Right ventricle myocardium superior (tissue), 1 donor: ENCODE measurements around the gene CCL13. TPM values are rescaled to one million over a fixed set of nuclear protein-coding genes. Genes with fewer than 3 reads are reported as not detected.
A peak's percentile ranks its signal among the peaks of the same experiment; 100 is the strongest.
"Not testable (repeated sequence)": the region's sequence is repeated elsewhere in the genome, so short reads cannot be mapped to it uniquely, and the experiment has no call there.

Experiments
- ATAC-seq: fragments of 200-7000 bp; cut with Tn5 transposase; one replicate; pipeline ENCODE4 v1.9.1; 2020; ENCODE audit warnings: mild to moderate bottlenecking; ENCODE audit not compliant: poor library complexity
- DNase-seq: peaks from one replicate; pipeline ENCODE4 v3.0.0-alpha.2; 2020
- intact Hi-C: fragments of 100-400 bp; cut with DNase I; formaldehyde crosslinking; loops from one replicate; pipeline ENCODE4 v1.11.2; 2022
- long read RNA-seq: library from polyadenylated mRNA; unstranded; transcript quantifications from one replicate; pipeline ENCODE4 v2.0.0, GENCODE V29; 2021
- total RNA-seq: library from RNA; stranded (reverse); fragmentation: NEBNext Ultra II Directional; extraction: Animal tissue kit (Norgen Biotek cat#: 25700); gene quantifications from one replicate; pipeline ENCODE4 v1.2.1, GENCODE V29; 2021
- donor health status: DM: no; HTN: yes; CAD: no; lungs with severe emphysema.

Gene CCL13
- total RNA-seq: 1.6 TPM
- long read RNA-seq, partial matches to known transcripts: 0 of 2 reads
- long read RNA-seq, other reads (novel, unspliced or antisense): 0 of 2 reads

- ATAC-seq (peak; percentile 34), DNase-seq (peak; percentile 50)
- intact Hi-C loops: loop anchor here (5.0 kb wide), 1 partner anchor 44 kb away; no protein-coding TSS in a partner anchor
These were observed at the start of gene CCL13 for GRCh38 chr17:34356194-34356593. TSS of gene CCL13 (plus strand) at chr17:34356480. CDS start at chr17:34356527, 47 bp downstream.

GRCh38 chr17:34307110-34307509 is 49.2 kb upstream of the CCL13 start:
- DNase-seq: peak; percentile 46
- peak; percentile 66 for ATAC-seq
- intact Hi-C loops: no loop called here

- intact Hi-C loops: no loop called here
- DNase-seq (no peak), ATAC-seq (no peak)
These were observed 47.9 kb upstream of the CCL13 start for GRCh38 chr17:34308371-34308770.

DNA sequence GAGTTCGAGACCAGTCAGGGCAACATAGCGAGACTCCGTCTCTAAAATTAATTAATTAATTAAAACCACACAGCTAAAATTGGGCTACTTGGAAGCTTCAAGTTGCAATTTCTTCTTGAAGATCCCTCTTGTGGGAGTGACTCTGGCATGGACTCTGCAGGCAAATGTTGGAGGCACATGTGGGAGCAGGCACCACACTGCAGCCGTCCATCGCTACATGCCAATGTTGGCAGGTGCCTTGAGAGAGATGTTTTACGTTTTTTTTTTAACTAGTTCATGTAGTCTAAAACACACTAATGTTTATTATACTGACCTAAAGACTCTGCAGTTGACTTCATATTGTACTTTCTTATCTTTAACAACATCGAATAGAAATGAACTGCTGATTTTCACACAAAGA is 45.0 kb upstream of the CCL13 start:
- DNase-seq: no peak
- no peak for ATAC-seq
- intact Hi-C loops: loop anchor here (5.0 kb wide), 1 partner anchor 46 kb away; the partner anchor contains the start of gene CCL13

DNA sequence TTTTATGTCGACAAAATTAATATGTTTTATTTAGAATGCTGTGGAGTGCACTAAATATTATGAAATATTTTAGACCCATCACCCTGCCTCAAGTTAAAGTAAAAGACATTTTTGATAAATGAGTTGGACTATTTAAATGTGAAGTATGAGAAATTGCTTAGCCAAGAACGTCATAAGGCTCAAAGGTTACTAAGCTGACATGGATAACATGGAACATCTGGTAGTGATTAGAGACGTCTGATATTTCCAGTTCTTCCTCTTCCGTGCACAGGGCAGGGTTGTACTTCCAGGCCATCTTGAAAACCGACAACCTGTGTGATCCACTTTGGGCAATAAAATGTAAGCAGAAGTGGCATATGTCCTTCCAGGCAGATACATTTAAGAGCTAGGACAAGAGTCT is 44.2 kb upstream of the CCL13 start:
- ATAC-seq (peak; percentile 82), DNase-seq (no peak)
- intact Hi-C loops: loop anchor here (5.0 kb wide), 1 partner anchor 45 kb away; the partner anchor contains the start of gene CCL13

GRCh38 chr17:34313164-34313563 is 43.1 kb upstream of the CCL13 start:
- ATAC-seq (peak; percentile 77), DNase-seq (no peak)
- intact Hi-C loops: loop anchor here (5.0 kb wide), 1 partner anchor 44 kb away; the partner anchor contains the start of gene CCL13

DNA sequence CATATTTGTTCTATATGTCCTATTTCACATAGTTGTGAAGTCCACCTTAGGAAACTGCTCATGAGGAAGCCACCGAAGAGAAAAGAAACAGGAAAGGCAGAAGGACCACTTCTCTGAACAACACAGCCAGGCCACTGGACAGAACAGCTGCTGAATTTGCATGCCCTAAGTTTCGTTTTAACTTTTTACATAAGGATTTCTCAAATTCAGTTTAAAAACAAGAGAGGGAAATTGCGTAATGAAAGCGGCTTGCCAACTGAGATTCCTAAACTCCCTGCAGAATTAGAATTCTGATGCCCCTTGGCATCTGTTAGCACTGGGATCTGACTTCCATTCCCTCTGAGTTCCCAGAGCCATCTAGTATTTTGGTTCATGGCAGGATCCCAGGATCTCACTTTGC is 42.0 kb upstream of the CCL13 start:
- intact Hi-C loops: loop anchor here (5.0 kb wide), 1 partner anchor 43 kb away; the partner anchor contains the start of gene CCL13
- ATAC-seq: peak; percentile 74
- DNase-seq: no peak

DNA sequence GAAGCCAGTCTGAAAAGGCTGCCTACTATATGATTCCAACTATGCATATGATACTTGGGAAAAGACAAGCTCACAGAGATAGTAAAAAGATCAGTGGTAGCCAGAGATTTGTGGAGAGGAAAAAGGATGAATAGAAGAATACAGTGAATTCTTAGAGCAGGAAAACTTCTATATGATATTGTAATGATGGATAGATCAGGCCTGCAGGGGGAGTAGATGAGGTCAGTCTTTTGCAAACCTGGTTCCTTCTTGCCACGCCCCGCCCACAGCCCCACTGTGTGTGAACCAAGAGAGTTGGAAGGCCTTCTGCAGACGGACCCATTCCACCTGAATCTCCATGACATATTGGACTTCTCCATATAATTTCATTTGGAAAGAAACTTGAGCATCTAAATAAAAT is 37.8 kb upstream of the CCL13 start:
- ATAC-seq (no peak), DNase-seq (peak; percentile 52)
- intact Hi-C loops: no loop called here

DNA sequence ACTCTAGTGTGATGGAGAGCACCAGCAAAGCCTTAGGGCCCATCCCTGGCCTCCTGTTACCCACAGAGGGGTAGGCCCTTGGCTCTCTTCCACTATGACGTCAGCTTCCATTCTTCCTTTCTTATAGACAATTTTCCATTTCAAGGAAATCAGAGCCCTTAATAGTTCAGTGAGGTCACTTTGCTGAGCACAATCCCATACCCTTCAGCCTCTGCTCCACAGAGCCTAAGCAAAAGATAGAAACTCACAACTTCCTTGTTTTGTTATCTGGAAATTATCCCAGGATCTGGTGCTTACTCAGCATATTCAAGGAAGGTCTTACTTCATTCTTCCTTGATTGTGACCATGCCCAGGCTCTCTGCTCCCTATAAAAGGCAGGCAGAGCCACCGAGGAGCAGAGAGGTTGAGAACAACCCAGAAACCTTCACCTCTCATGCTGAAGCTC is 37.2 kb upstream of the CCL13 start, which contains the start of gene CCL8:
CCL8 (plus strand) TSS at position 397 of the 445 bp plus-strand sequence. CDS start 67 bp downstream, outside the sequence.
- DNase-seq: no peak
- intact Hi-C loops: no loop called here
- ATAC-seq: peak; percentile 59

GRCh38 chr17:34321964-34322363 is 34.3 kb upstream of the CCL13 start:
- no peak for DNase-seq
- peak; percentile 64 for ATAC-seq
- intact Hi-C loops: no loop called here

DNA sequence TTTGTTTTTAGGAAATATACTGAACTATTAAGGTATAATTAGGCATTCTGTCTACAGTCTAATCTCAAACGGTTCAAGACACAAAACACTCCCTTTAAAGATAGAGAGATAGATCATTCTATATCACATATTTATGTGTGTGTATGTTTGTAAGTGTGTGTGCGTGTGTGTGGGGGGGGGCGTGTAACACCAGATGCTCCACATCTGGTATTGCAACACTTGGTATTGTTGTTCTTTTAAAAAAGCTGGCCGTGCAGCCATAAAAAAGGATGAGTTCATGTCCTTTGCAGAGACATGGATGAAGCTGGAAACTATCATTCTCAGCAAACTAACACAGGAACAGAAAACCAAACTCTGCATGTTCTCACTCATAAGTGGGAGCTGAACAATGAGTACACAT is 28.7 kb upstream of the CCL13 start:
- ATAC-seq: peak; percentile 67
- intact Hi-C loops, DNase-seq: not testable (repeated sequence)

GRCh38 chr17:34337701-34338100 is 18.6 kb upstream of the CCL13 start:
- intact Hi-C loops: no loop called here
- DNase-seq (no peak), ATAC-seq (no peak)

GRCh38 chr17:34339138-34339770 is 17.0 kb upstream of the CCL13 start:
- intact Hi-C loops: no loop called here
- ATAC-seq (no peak), DNase-seq (no peak)

- intact Hi-C loops: no loop called here
- ATAC-seq (no peak), DNase-seq (no peak)
These were observed 14.4 kb upstream of the CCL13 start for GRCh38 chr17:34341916-34342315.

DNA sequence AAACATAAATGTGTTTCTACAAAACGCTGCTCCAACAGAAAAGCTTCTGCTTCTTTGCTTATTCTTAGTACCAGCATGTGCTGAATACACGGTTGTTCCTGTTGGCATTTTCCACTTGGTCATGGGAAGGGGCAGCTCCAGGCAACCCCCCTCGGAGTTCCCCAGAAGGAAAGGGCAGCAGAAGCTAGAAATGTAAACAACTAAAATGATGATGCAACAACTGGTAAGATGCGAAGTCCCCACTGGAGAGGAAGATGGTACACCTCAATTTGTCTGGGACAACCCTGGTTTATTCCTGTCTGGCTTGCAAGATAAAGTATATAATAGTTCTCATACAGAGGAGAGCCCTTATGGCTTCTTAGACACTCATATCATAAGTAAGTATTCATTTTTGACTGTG is 9.2 kb upstream of the CCL13 start:
- no peak for ATAC-seq
- intact Hi-C loops: no loop called here
- DNase-seq: no peak

DNA sequence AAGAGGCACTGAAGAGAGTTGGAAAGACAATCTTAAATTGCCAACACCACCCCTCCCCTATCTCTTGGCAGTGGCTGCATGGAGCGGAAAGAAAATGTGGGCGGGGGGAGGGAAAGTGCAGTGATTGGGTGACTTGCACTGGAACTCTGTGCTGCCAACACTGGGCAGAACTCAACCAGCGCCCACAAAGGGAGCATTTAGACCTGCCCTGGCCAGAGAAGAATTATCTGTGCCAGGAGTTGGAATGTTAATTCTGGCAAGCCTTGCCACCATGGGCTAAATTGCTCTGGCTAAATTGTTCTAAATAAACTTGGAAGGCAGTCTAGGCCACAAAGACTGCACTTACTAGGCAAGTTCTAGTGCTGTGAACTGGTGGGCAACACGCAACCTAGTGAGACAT is 6.5 kb upstream of the CCL13 start:
- ATAC-seq (no peak), DNase-seq (no peak)
- intact Hi-C loops: no loop called here

GRCh38 chr17:34351096-34351495 is 5.2 kb upstream of the CCL13 start:
- ATAC-seq: no peak
- DNase-seq: no peak
- intact Hi-C loops: no loop called here

DNA sequence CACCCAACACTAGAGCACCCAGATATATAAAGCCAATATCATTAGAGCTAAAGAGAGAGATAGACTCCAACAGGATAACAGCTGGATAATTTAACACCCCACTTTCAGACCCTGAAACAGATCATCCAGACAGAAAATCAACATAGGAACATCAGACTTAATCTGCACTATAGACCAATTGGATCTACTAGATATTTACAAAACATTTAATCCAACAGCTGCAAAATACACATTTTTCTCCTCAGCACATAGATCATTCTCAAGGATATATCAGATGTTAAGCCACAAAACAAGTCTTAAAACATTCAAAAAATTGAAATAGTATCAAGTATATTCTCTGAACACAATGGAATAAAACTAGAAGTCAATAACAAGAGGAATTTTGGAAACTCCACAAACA is 4.1 kb upstream of the CCL13 start:
- DNase-seq: no peak
- intact Hi-C loops: no loop called here
- ATAC-seq: no peak

GRCh38 chr17:34354637-34355036 is 1.6 kb upstream of the CCL13 start:
- intact Hi-C loops: loop anchor here (5.0 kb wide), 1 partner anchor 42 kb away; no protein-coding TSS in a partner anchor

DNA sequence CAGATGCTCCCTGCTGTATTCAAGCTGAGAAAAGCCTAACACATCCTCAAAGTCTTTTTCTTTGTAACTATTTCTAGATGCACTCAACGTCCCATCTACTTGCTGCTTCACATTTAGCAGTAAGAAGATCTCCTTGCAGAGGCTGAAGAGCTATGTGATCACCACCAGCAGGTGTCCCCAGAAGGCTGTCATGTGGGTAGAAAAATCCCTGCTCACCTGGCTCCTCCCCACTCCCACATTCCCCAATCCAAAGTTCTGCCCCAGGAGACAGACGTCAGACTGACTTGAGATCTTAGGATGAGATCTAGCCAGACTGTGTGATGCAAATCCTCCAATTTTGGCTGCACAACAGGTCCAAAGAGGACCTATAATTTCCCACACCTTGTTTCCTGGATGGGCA is 1.1 kb downstream of the CCL13 start:
- intact Hi-C loops: loop anchor here (5.0 kb wide), 1 partner anchor 45 kb away; no protein-coding TSS in a partner anchor
- ATAC-seq: no peak

More at GRCh38 chr17:34354637-34355036, 1.6 kb upstream of the CCL13 start:
- DNase-seq (no peak), ATAC-seq (no peak)

More for the DNA sequence above, 1.1 kb downstream of the CCL13 start:
- no peak for DNase-seq
